ENCODE data around the gene CSHL1.
"Not testable (repeated sequence)": the region's sequence is repeated elsewhere in the genome, so short reads cannot be mapped to it uniquely, and the experiment has no call there.

DNA sequence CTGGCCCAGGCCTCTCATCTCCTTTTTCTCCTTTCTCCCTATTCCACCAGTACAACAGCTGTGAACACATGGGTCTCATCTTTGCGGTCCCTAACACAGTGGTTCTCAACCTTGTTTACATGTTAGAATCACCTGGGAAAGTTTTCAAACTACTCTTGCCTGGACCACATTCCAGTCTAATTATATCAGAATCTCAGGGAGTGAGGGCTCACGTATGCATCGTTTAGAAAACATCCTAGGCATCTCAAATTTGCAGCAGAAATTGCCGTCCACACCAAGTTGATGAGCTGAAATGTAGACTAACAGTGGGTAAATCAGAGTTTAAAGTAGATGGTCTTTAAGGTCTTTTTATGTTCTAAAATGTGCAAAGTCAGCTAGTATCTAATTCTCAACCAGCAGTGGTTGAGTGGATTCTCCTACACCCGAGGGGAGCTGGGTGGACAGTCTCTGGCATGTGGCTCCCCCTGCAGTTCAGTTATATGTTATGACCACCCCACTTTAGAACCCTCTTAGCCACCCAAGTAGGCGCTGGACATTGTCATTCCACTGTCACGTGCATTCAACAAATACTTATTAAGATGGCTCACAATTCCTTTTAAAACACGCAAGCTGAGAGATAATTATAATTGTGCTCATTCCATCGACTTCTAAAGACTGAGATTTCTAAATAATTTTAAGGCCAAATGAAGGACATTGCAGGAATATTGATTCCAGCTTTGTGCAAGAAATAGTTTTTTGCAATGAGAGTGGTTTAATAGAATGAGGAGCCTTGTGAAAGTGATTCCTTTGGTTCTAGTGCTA lies 41.4 kb downstream of the CSHL1 start:
- peak; percentile 18; the same call in 1 of the 2 replicates for TF ChIP-seq CTCF (IDR thresholded peaks at IDR 0.05; ENCODE audit: low read depth, low read length)
- not testable (repeated sequence) for TF ChIP-seq EZH2phosphoT487 (IDR thresholded peaks at IDR 0.05; ENCODE audit: low read depth)

All from OCI-LY3 (cell line).